ENCODE measurements around the gene MYO5A. TPM values are rescaled to one million over a fixed set of nuclear protein-coding genes. Genes with fewer than 3 reads are reported as not detected.

MYO5A gene
- total RNA-seq, 2 donors from 2014 or later: 12.3 to 21.5 TPM

GRCh38 chr15:52397118-52397517, 131.6 kb downstream of the MYO5A start:
- H3K4me3 ChIP-seq: no peak overlapping the region
- DNase-seq (ENCODE audit: low spot score): no peak
- TF ChIP-seq CTCF (IDR thresholded peaks at IDR 0.05): no peak
- no peaks in the 10 kb centered on the region for H3K27me3 ChIP-seq
- H3K27ac ChIP-seq: peak overlapping the region in 1 of 2 donors; percentile 40
- no peaks in the 10 kb centered on the region for H3K4me1 ChIP-seq
- no peaks in the 10 kb centered on the region for H3K36me3 ChIP-seq
- no peaks in the 10 kb centered on the region for H3K9me3 ChIP-seq

DNA sequence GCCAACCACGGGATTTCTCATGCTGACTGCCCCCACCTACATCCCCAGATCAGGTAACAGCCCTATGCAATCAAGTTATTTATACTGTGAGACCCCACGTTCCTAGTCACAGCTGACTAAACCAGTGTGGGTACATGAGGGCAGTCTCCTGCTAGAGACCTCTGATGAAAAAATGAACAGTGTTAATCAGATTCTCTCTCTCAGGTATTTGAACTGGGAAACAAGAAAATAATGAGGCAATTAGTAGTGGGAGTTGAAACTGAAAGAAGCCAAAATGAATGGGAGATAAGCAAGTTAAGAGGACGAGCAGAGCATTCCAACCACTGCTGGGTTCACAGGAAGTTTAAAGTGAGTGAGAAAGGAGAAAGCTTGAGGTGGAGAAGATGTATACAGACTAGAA, 134.6 kb downstream of the MYO5A start:
- no peak for TF ChIP-seq CTCF (IDR thresholded peaks at IDR 0.05)
- no peak for DNase-seq (ENCODE audit: low spot score)
- H3K27ac ChIP-seq: no peak overlapping the region
- H3K27me3 ChIP-seq: no peaks in the 10 kb centered on the region
- no peaks in the 10 kb centered on the region for H3K4me1 ChIP-seq
- no peaks in the 10 kb centered on the region for H3K9me3 ChIP-seq
- H3K36me3 ChIP-seq: peaks cover 11% of the 10 kb centered on the region
- H3K4me3 ChIP-seq: no peak overlapping the region

- no peak overlapping the region for H3K27ac ChIP-seq
Measured at GRCh38 chr15:52392008-52392687, 136.5 kb downstream of the MYO5A start.

GRCh38 chr15:52391069-52391468, 137.6 kb downstream of the MYO5A start:
- H3K4me3 ChIP-seq: no peak overlapping the region
- peaks cover 26% of the 10 kb centered on the region for H3K36me3 ChIP-seq

More at GRCh38 chr15:52392008-52392687, 136.5 kb downstream of the MYO5A start:
- DNase-seq (ENCODE audit: low spot score): no peak
- no peaks in the 10 kb centered on the region for H3K9me3 ChIP-seq
- H3K27me3 ChIP-seq: no peaks in the 10 kb centered on the region
- H3K4me3 ChIP-seq: no peak overlapping the region
- H3K4me1 ChIP-seq: no peaks in the 10 kb centered on the region
- TF ChIP-seq CTCF (IDR thresholded peaks at IDR 0.05): no peak
- peaks cover 26% of the 10 kb centered on the region for H3K36me3 ChIP-seq

GRCh38 chr15:52385670-52386069, 143.0 kb downstream of the MYO5A start:
- no peak overlapping the region for H3K27ac ChIP-seq
- no peak overlapping the region for H3K4me3 ChIP-seq
- DNase-seq (ENCODE audit: low spot score): no peak
- peaks cover 46% of the 10 kb centered on the region for H3K36me3 ChIP-seq
- no peak for TF ChIP-seq CTCF (IDR thresholded peaks at IDR 0.05)
- no peaks in the 10 kb centered on the region for H3K4me1 ChIP-seq
- H3K27me3 ChIP-seq: no peaks in the 10 kb centered on the region
- H3K9me3 ChIP-seq: no peaks in the 10 kb centered on the region

More at GRCh38 chr15:52391069-52391468, 137.6 kb downstream of the MYO5A start:
- TF ChIP-seq CTCF (IDR thresholded peaks at IDR 0.05): no peak
- no peaks in the 10 kb centered on the region for H3K4me1 ChIP-seq
- H3K27ac ChIP-seq: no peak overlapping the region
- no peaks in the 10 kb centered on the region for H3K9me3 ChIP-seq
- DNase-seq (ENCODE audit: low spot score): no peak
- H3K27me3 ChIP-seq: no peaks in the 10 kb centered on the region

- no peak for TF ChIP-seq CTCF (IDR thresholded peaks at IDR 0.05)
- Histone ChIP-seq H3K4me3 (no peak overlapping the region), H3K4me1 (no peaks in the 10 kb centered on the region), H3K27me3 (no peaks in the 10 kb centered on the region), H3K27ac (no peak overlapping the region), H3K36me3 (peaks cover 44% of the 10 kb centered on the region), H3K9me3 (no peaks in the 10 kb centered on the region)
- DNase-seq (ENCODE audit: low spot score): no peak
Measured at GRCh38 chr15:52383100-52383588, 145.5 kb downstream of the MYO5A start.

Data from right atrium auricular region (tissue), 2 donors.